T-helper 1 cell treated with Interleukin-12 subunit alpha and Interleukin-12 subunit beta and Interleukin-4 antibody, amounts not matched to agents 30 ng/mL and 1 ng/mL, for 36 hours (primary cell): ENCODE measurements around the gene SMIM41. TPM values are rescaled to one million over a fixed set of nuclear protein-coding genes. Genes with fewer than 3 reads are reported as not detected.

Source experiments
- intact Hi-C: fragments of 100-400 bp; cut with micrococcal nuclease; formaldehyde crosslinking; loops from one replicate; pipeline ENCODE4 v1.15.1; 2024
- total RNA-seq: library from RNA; stranded (reverse); gene quantifications from 2 replicates; pipeline ENCODE4 v1.2.3, GENCODE V29; 2022

Gene SMIM41
- total RNA-seq, 1 donor from 2014 or later: 0.25 TPM

DNA sequence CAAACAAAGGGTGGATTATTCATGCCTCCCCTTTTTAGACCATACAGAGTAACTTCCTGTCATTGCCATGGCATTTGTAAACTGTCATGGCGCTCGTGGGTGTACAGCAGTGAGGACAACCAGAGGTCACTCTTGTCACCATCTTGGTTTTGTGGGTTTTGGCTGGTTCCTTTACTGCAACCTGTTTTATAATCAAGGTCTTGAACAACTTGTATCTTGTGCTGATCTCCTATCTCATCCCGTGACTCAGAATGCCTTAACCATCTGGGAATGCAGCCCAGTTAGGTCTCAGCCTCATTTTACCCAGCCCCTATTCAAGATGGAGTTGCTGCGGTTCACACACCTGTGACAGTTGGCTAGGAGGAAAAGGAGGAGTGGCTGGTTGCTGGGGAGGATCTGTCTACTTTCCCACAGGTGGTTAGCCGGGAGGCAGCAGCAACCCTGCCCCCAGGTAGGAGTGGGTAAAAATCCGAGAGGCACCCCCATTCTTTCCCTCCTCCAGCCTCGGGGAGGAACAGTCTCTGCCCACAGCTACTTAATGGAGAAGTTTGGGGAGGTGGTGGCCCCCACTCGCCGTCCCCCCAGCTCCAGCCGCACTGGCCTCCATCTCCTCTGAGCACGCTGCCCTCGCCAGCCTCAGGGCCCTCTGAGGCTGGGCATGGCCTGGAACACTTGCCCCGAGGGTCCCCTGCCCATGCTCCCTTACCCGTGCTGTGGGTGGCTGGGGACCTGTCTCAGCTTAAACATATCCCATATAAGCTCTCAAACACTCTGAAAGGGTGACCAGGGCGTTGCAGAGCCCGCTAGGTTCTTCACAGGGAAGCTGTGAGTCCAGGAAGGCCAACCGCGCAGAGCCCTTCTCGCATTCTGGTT lies 41.7 kb downstream of the SMIM41 start:
- intact Hi-C loops: loop anchor here (1.0 kb wide), 1 partner anchor 38 kb away; no protein-coding TSS in a partner anchor

DNA sequence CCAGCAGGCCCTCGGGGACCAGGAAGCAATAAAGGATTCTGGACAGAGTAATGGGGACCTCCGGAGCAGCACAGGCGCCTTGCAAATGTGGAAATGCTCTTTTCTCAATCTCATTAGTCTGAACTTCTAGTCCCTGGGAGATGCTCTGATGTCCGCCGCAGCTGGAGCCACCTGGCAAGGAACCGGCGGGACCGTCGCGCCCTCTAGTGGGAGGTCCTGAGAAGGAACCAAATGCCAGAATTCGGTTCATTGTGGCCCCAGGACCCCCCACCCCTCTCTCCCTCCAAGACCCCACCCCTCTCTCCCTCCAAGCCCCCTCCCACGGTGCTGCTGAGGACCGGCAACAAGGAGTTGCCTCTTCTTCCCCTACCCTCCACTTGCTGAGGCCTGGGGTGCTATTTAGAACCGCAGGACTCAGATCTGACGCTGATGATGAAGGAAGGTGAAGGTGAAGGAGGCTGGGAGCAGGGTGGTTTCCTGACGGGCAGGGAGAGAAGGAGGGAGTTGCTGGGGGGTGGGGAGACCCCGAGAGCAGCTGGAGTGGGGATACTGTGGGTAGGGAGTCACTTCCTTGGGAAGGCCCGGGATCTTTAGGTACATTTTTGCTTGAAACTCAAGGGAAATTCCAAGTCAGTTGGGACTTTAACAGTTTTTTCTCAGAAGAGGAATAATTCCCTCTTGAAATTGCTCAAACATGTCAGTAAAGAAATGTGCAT lies 42.5 kb downstream of the SMIM41 start:
- intact Hi-C loops: loop anchor here (1.0 kb wide), 2 partner anchors 97 to 129 kb away; no protein-coding TSS in a partner anchor

DNA sequence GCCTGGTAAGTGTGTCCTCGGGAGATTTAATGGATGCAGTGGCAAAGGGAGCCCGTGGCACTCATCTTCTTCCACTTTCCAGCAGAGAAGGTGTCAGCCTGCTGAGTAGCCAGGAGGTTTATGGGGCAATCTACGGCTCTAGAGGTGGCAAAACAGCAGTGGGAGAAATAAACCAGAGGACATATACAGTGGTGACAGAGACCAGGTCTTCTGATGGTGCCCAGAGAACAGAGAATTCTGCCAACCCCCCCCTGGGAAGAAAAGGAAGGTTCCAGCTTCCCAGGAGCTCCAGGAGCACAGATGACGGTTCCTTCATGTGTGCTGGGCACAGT lies 43.0 kb downstream of the SMIM41 start:
- intact Hi-C loops: loop anchor here (1.0 kb wide), 2 partner anchors 97 to 129 kb away; no protein-coding TSS in a partner anchor

GRCh38 chr12:52122904-52123303 lies 43.4 kb downstream of the SMIM41 start:
- intact Hi-C loops: loop anchor here (1.0 kb wide), 2 partner anchors 98 to 130 kb away; no protein-coding TSS in a partner anchor

- intact Hi-C loops: no loop called here
Measured at GRCh38 chr12:52123487-52124186, 44.1 kb downstream of the SMIM41 start.

DNA sequence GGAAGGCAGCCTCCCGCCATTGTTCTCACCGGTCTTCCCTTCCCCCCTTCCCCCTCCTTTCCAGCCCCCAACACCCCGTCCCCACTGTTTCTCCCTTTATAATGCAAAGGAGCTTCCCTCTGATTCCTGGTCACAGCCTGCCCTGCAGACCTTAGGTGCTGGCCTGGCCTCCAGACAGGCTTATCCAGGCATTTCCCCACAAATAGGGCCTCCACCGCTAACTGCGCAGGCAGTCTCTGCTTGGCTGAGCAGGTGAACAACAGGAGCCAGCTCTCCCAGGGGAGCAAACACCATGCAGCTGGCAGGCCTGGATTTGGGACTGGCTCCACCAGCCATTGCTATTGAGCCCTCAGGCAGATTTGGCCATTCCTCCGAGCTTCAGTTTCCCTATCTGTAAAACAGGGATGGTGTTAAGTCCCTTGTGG lies 46.0 kb downstream of the SMIM41 start:
- intact Hi-C loops: no loop called here

DNA sequence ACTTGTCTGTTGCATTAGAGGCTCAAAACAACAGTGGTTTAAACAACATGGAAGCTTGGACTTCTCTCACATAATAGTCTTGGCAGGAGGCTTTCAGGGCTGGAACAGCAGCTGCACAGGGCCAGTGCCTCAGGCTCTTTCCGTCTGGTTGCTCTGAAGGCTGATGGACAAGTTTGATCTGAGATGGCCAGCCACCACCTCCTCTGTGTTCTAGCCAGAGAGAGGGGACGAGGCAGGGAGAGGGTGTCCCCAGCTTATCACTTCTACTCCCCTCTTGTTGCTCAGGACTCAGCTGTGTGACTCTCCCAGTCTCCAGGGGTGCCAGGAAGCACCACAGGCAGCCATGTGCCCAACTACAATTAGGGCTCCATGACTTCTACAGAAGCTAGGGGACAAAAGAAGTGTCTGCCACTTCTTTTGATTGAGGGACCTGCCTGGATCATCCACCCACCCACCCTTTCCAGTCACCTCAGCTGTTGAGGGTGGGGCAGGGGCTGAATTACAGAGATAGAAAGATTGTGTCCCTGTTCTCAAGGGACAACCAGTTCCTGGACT lies 46.6 kb downstream of the SMIM41 start:
- intact Hi-C loops: no loop called here

DNA sequence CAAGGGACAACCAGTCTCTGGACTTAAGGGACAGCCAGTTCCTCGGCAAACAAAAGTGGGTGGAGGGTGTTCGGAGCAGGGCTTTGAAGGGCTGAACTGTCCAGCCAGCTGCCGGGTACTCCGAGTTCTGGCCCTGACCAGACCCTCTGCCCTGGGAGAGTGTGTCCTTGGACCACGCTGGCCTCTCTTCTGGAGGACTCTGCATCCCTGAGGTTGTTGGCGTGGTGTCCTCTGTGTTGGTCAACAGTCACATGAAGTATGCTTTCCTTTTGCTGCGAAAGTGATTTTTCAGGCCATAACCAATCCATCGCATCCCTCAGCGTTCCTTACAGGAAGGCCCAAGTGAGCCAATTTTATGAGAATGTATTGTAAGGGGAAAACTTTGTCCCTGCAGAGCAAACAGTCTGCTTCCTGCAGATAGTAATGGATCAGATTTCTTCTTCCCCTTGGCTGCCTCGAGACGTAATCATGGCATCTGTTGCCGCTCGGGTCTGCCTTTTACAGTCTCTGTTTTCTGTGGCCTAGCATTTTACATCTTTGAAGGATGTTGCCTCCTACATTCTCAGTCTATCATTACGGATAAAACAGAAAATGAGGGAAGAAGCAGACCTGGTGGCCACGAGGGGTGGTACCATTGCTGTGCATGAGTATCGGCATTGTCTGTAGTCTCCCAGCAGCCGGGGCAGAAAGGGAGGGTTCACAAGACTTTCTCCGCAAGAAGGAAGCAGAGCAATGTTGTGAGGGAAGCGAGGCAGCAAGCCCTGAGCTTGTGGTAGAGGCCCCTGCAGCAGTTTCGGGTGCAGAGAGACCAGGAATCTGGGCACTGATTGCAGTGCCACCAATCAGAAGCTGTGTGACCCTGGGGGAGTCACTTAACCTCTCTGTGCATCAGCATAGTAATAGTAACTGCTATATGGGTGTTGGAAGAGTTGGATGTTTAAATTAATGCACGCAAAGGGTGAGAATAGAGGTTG lies 47.4 kb downstream of the SMIM41 start:
- intact Hi-C loops: no loop called here

- intact Hi-C loops: no loop called here
Measured at GRCh38 chr12:52127683-52128450, 48.4 kb downstream of the SMIM41 start.

GRCh38 chr12:52130711-52131110 lies 51.2 kb downstream of the SMIM41 start:
- intact Hi-C loops: no loop called here

DNA sequence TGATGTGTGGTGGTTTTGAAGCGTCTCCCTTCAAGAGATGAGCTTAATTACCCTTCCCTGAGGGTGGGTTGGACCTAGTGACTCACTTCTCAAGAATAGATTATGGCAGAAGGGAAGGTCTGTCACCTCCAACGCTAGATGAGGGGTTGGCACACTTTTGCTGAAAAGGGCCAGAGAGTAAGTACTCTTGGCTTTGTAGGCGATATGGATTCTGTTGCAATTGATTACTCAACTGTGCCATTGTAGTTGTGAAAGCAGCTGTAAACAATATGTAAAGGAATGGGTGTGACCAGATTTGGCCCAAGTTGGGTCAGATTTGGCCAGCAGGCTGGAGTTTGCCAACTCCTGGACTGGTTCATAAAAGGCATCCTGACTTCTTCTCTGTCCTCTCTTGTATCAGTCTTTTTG lies 53.3 kb downstream of the SMIM41 start:
- intact Hi-C loops: no loop called here

GRCh38 chr12:52137746-52138145 lies 58.2 kb downstream of the SMIM41 start:
- intact Hi-C loops: loop anchor here (5.0 kb wide), 1 partner anchor 740 kb away; no protein-coding TSS in a partner anchor

DNA sequence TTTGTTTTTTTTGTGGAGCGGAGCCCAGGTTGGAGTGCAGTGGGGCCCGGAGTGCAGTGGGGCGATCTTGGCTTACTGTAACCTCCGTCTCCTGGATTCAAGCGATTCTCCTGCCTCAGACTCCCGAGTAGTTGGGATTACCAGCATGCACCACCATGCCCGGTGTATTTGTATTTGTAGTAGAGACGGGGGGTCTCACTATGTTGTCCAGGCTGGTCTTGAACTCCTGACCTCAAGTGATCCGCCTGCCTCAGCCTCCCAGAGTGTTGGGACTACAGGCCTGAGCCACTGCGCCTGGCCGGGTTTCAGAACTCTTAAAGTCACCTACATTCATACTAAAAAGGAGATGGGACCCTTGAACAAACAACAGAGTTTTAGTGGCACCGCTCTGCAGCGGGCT lies 59.6 kb downstream of the SMIM41 start:
- intact Hi-C loops: loop anchor here (5.0 kb wide), 1 partner anchor 738 kb away; no protein-coding TSS in a partner anchor

- intact Hi-C loops: loop anchor here (5.0 kb wide), 1 partner anchor 738 kb away; no protein-coding TSS in a partner anchor
Measured at GRCh38 chr12:52139579-52140062, 60.1 kb downstream of the SMIM41 start.

DNA sequence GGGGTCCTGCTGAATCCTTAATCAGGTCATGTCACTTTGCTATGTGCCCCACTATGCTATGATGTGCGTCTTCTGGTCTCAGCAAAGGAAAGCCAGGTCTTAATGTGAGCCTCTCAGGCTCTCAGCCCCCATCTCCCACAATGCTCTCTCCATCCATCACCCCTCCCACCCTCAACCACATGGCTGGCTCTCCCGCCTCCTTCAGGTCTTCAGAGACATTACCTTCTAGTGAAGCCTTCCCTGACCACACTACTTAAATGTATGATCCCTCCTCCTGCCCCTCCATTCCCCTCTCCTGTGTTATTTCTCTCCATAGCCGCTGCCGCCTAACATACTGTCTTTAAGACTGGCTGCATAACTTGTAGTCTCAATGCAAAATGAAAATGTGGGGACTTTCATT lies 61.8 kb downstream of the SMIM41 start:
- intact Hi-C loops: no loop called here

DNA sequence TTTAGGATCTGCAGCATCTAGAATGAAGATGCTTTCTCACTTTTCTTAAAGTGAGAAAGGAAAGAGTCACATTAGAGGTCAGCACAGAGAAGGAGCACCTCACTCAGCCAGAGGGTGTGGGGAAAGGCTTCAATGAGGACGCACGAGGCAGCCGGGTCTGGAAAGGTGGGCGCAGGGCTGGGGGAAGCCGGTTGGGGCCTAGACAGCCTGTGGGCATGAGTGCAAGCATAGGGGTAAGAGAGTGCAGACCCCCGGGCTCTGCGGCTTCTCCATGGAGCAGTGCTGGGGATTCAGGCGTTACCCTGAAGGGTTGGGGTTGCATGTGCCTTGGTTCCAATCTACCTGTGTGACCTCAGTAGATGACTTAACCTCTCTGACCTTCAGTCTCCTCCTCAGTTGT lies 62.4 kb downstream of the SMIM41 start:
- intact Hi-C loops: no loop called here

GRCh38 chr12:52142431-52142830 lies 62.9 kb downstream of the SMIM41 start:
- intact Hi-C loops: no loop called here

DNA sequence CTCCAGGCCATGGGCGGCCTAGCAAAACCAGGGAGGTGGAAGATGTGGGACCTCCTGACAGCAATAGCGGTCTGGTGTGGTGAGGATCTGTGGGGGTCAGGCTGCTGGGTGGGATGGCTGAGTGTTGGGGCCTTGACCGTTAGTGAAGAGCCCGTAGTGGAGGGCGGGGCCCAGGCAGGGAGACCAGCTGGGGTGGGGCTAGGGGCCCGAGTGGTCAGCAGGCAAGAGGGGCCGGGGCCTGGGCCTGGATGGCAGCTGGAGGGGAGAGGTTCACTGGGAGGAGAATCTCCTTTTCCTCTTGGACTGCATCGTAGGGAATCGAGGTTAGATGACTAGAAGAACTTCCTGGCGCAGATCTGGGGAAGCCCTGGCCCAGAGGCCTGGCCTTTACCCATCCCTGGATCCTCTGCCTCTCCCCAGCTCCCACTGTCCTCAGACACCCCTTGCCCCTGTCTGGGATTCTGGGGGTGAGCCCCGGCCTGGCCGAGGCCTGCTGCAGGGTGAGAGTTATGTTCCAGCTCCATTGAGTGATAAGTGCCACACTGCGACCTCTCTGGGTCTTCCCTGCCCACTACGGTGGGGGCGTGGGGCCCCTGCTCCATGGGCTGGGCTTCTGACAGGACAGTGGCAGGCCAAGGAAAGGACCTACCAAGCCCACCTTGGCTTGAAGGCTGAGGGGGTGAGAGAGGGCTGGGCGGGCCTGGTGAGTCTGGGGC lies 65.2 kb downstream of the SMIM41 start:
- intact Hi-C loops: no loop called here
